H9 (cell line): ENCODE measurements around the gene TEX53. TPM values are rescaled to one million over a fixed set of nuclear protein-coding genes. Genes with fewer than 3 reads are reported as not detected.

Experiments
- DNase-seq: peaks from one replicate; pipeline ENCODE4 v3.0.0-alpha.2; 2017
- H2AFZ ChIP-seq: one replicate; pipeline ENCODE4 v1.6.1; 2013; ENCODE audit warnings: mild to moderate bottlenecking, low read length, control low read depth, moderate library complexity
- H2AK5ac ChIP-seq: 2 replicates; pipeline ENCODE4 v1.6.1; 2013; ENCODE audit warnings: low read length, control low read depth, mixed read lengths; ENCODE audit not compliant: insufficient read length
- H2BK120ac ChIP-seq: one replicate; pipeline ENCODE4 v1.6.1; 2013; ENCODE audit warnings: low read depth, mild to moderate bottlenecking, low read length, control low read depth, inconsistent platforms; ENCODE audit not compliant: poor library complexity, severe bottlenecking
- H2BK12ac ChIP-seq: 2 replicates; pipeline ENCODE4 v1.6.1; 2013; ENCODE audit warnings: low read length, control low read depth, mixed read lengths, low read depth; ENCODE audit not compliant: insufficient read length
- H2BK15ac ChIP-seq: 2 replicates; pipeline ENCODE4 v1.6.1; 2013; ENCODE audit warnings: low read depth, low read length, control low read depth
- H2BK20ac ChIP-seq: one replicate; pipeline ENCODE4 v1.6.1; 2013; ENCODE audit warnings: low read depth, mild to moderate bottlenecking, low read length, control low read depth, inconsistent platforms; ENCODE audit not compliant: poor library complexity, severe bottlenecking
- H2BK5ac ChIP-seq: 2 replicates; pipeline ENCODE4 v1.6.1; 2013; ENCODE audit warnings: low read length, control low read depth, mixed read lengths; ENCODE audit not compliant: insufficient read length
- H3K14ac ChIP-seq: 2 replicates; pipeline ENCODE4 v1.6.1; 2013; ENCODE audit warnings: low read length, control low read depth; ENCODE audit not compliant: insufficient read depth
- H3K18ac ChIP-seq: 2 replicates; pipeline ENCODE4 v1.6.1; 2013; ENCODE audit warnings: low read depth, mild to moderate bottlenecking, mixed read lengths, low read length, control low read depth; ENCODE audit not compliant: insufficient read length
- H3K23ac ChIP-seq: 2 replicates; pipeline ENCODE4 v1.6.1; 2013; ENCODE audit warnings: low read length, control low read depth, mixed read lengths, low read depth; ENCODE audit not compliant: insufficient read length
- H3K23me2 ChIP-seq: 2 replicates; pipeline ENCODE4 v1.6.1; 2013; ENCODE audit warnings: low read depth, mild to moderate bottlenecking, mixed read lengths, low read length, control low read depth; ENCODE audit not compliant: insufficient read length, poor library complexity, severe bottlenecking
- H3K27ac ChIP-seq: 2 replicates; pipeline ENCODE4 v1.5.1; 2013; ENCODE audit warnings: low read length, control low read depth, mixed read lengths, low read depth; ENCODE audit not compliant: insufficient read length
- H3K27me3 ChIP-seq: 2 replicates; pipeline ENCODE4 v1.6.1; 2013; ENCODE audit warnings: low read length, control low read depth, inconsistent platforms; ENCODE audit not compliant: insufficient read depth
- H3K4ac ChIP-seq: 2 replicates; pipeline ENCODE4 v1.6.1; 2013; ENCODE audit warnings: low read depth, mild to moderate bottlenecking, control low read depth, inconsistent platforms, low read length, moderate library complexity
- H3K4me1 ChIP-seq: 2 replicates; pipeline ENCODE4 v1.6.1; 2013; ENCODE audit warnings: low read length, control low read depth, inconsistent platforms; ENCODE audit not compliant: insufficient read depth
- H3K4me2 ChIP-seq: 2 replicates; pipeline ENCODE4 v1.6.1; 2013; ENCODE audit warnings: low read length, control low read depth, mixed read lengths; ENCODE audit not compliant: insufficient read length, insufficient read depth
- H3K56ac ChIP-seq: 2 replicates; pipeline ENCODE4 v1.6.1; 2013; ENCODE audit warnings: low read depth, mild to moderate bottlenecking, mixed read lengths, low read length, control low read depth; ENCODE audit not compliant: insufficient read length
- H3K79me1 ChIP-seq: 2 replicates; pipeline ENCODE4 v1.6.1; 2013; ENCODE audit warnings: low read depth, mild to moderate bottlenecking, moderate library complexity, low read length, control low read depth, inconsistent platforms; ENCODE audit not compliant: insufficient read depth, poor library complexity, severe bottlenecking
- H3K79me2 ChIP-seq: 2 replicates; pipeline ENCODE4 v1.6.1; 2013; ENCODE audit warnings: low read length, control low read depth, inconsistent platforms; ENCODE audit not compliant: insufficient read depth
- H3K9ac ChIP-seq: 2 replicates; pipeline ENCODE4 v1.6.1; 2013; ENCODE audit warnings: low read length, control low read depth, mixed read lengths; ENCODE audit not compliant: insufficient read length; ENCODE audit errors: extremely low read depth
- H3K9me3 ChIP-seq: one replicate; pipeline ENCODE4 v1.6.1; 2013; ENCODE audit warnings: low read depth, low read length, inconsistent platforms; ENCODE audit not compliant: control insufficient read depth
- H3T11ph ChIP-seq: one replicate; pipeline ENCODE4 v1.6.1; 2013; ENCODE audit warnings: mild to moderate bottlenecking, low read length, control low read depth, inconsistent platforms
- H4K20me1 ChIP-seq: one replicate; pipeline ENCODE4 v1.6.1; 2013; ENCODE audit not compliant: control insufficient read depth, insufficient read length, insufficient read depth
- H4K5ac ChIP-seq: 2 replicates; pipeline ENCODE4 v1.6.1; 2013; ENCODE audit warnings: low read depth, mild to moderate bottlenecking, mixed read lengths, low read length, control low read depth; ENCODE audit not compliant: insufficient read length
- H4K8ac ChIP-seq: replicated peaks from 2 replicates; pipeline ENCODE4 v1.6.1; 2013; ENCODE audit warnings: low read length, control low read depth, mixed read lengths, low read depth; ENCODE audit not compliant: insufficient read length
- H4K91ac ChIP-seq: 2 replicates; pipeline ENCODE4 v1.6.1; 2013; ENCODE audit warnings: low read depth, mild to moderate bottlenecking, moderate library complexity, mixed read lengths, low read length, control low read depth; ENCODE audit not compliant: insufficient read length
- H3K27ac Mint-ChIP-seq, 3 experiments: 2 replicates in 2 of 3; 3 replicates in 1 of 3; pipeline ENCODE4 v1.8.0; 2020 to 2021; ENCODE audit warnings: mixed read lengths in 3 of 3, mild to moderate bottlenecking in 1 of 3, moderate library complexity in 1 of 3
- H3K27me3 Mint-ChIP-seq: 2 replicates; pipeline ENCODE4 v1.8.0; 2021; ENCODE audit warnings: low read depth, mild to moderate bottlenecking, moderate library complexity, mixed read lengths
- H3K36me3 Mint-ChIP-seq, 3 experiments: 2 replicates in 2 of 3; 3 replicates in 1 of 3; pipeline ENCODE4 v1.8.0; 2020 to 2021; ENCODE audit warnings: low read depth in 3 of 3, mixed read lengths in 3 of 3; ENCODE audit not compliant: insufficient read depth in 1 of 3
- H3K4me1 Mint-ChIP-seq, 2 experiments: 2 replicates each; pipeline ENCODE4 v1.8.0; 2020; ENCODE audit warnings: mixed read lengths in 2 of 2
- H3K4me3 Mint-ChIP-seq, 2 experiments: 2 replicates in 1 of 2; 3 replicates in 1 of 2; pipeline ENCODE4 v1.8.0; 2020 to 2021; ENCODE audit warnings: mild to moderate bottlenecking in 2 of 2, mixed read lengths in 2 of 2, moderate library complexity in 1 of 2
- H3K9me3 Mint-ChIP-seq, 2 experiments: 2 replicates in 1 of 2; 3 replicates in 1 of 2; pipeline ENCODE4 v1.8.0; 2020; ENCODE audit warnings: mild to moderate bottlenecking in 2 of 2, mixed read lengths in 2 of 2, moderate library complexity in 1 of 2
- CTCF ChIP-seq: fragments of 200-600 bp; sonication (generic); conservative IDR thresholded peaks from 3 replicates; pipeline ENCODE4 v1.8.0; 2021; ENCODE audit warnings: antibody characterized with exemption, mild to moderate bottlenecking
- WGBS: extraction: QIAGEN DNeasy Blood & Tissue Kit; methylation state at CpG from one replicate; pipeline ENCODE4 v1.1.7; 2013; ENCODE audit warnings: missing lambda C conversion rate, low lambda C conversion rate, mixed read lengths; ENCODE audit not compliant: insufficient read length; ENCODE audit errors: extremely low coverage; 5-methylcytosine and 5-hydroxymethylcytosine counted together
- total RNA-seq: library from RNA; stranded (reverse); gene quantifications from 2 replicates; pipeline ENCODE4 v1.2.1, GENCODE V29; 2021

The TEX53 gene
- total RNA-seq, 1 experiment from 2014 or later: not detected

- Histone ChIP-seq H2AFZ (no peak overlapping the region), H3K14ac (no peak overlapping the region), H3K27ac (no peak overlapping the region), H3K4me1 (no peaks in the 10 kb centered on the region), H3K23me2 (no peaks in the 10 kb centered on the region), H3K4me2 (no peak overlapping the region), H3T11ph (no peak overlapping the region), H2BK12ac (no peak overlapping the region), H3K79me1 (no peaks in the 10 kb centered on the region), H3K56ac (no peak overlapping the region), H3K18ac (no peak overlapping the region), H3K9me3 (no peaks in the 10 kb centered on the region), H4K8ac (no peak overlapping the region), H2BK120ac (no peak overlapping the region), H2BK20ac (no peak overlapping the region), H2BK15ac (no peak overlapping the region), H2AK5ac (no peak overlapping the region), H3K23ac (no peak overlapping the region), H4K5ac (no peak overlapping the region), H3K9ac (no peak overlapping the region), H4K20me1 (no peaks in the 10 kb centered on the region), H4K91ac (no peak overlapping the region), H3K79me2 (no peaks in the 10 kb centered on the region), H2BK5ac (no peak overlapping the region), H3K4ac (no peak overlapping the region), H3K27me3 (no peaks in the 10 kb centered on the region; the same call in 1 of the 2 replicates)
- Mint-ChIP-seq H3K36me3 (no peaks in the 10 kb centered on the region), H3K4me1 (peaks cover 10 to 22% of the 10 kb centered on the region in 2 experiments), H3K9me3 (no peaks in the 10 kb centered on the region), H3K27me3 (peaks cover 43% of the 10 kb centered on the region), H3K4me3 (no peak overlapping the region), H3K27ac (0 out of 7 replicates have a peak overlapping the region, but pooled peaks of 1 of the 3 experiments have one; percentile 18)
- no peak for TF ChIP-seq CTCF
- DNase-seq: no peak
- WGBS: no CpG with 5 or more reads among the region's 4 CpGs
These were observed 30.8 kb upstream of the TEX53 start for GRCh38 chr9:114688379-114688778.
